GM12864 (cell line): ENCODE results near the gene IKZF2.

Source experiments
- DNase-seq: peaks from one replicate; pipeline ENCODE4 v3.0.0-alpha.2; 2011; ENCODE audit warnings: low read depth
- H3K4me3 ChIP-seq: 2 replicates; pipeline ENCODE4 v1.5.1; 2011; ENCODE audit warnings: mild to moderate bottlenecking, low read depth, low read length, control low read depth
- CTCF ChIP-seq: IDR thresholded peaks from 2 replicates; pipeline ENCODE4 v1.5.1; 2011; ENCODE audit warnings: low read depth, mild to moderate bottlenecking, moderate library complexity, low read length, control low read depth, inconsistent platforms; ENCODE audit errors: missing control alignments

The IKZF2 gene

GRCh38 chr2:213125646-213126347 is 25.6 kb downstream of the IKZF2 start:
- no peak overlapping the region for H3K4me3 ChIP-seq
- TF ChIP-seq CTCF: no peak

DNA sequence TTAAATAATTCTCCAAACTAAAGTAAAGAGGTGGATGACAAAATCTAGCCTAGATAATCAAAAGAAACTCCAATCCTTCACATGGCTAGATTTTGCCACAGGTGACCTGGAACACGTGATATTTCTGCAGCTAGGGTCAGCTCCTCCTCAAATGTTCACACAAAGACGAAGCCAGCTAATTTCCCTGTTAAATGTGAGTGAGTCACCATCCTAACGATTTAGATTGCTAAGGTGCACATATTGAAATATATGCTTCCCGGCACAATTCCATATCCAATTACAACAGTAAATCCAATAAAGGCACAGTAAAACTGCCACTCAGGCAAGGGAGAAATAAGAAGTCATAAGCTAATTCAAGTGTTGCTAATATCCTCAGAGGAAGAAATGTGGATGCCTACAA is 28.7 kb downstream of the IKZF2 start:
- DNase-seq: no peak
- no peak for TF ChIP-seq CTCF
- no peak overlapping the region for H3K4me3 ChIP-seq

More at GRCh38 chr2:213125646-213126347, 25.6 kb downstream of the IKZF2 start:
- DNase-seq: no peak

- no peak overlapping the region for H3K4me3 ChIP-seq
- DNase-seq: no peak
- no peak for TF ChIP-seq CTCF
Observed at GRCh38 chr2:213121690-213122089, 29.7 kb downstream of the IKZF2 start.

DNA sequence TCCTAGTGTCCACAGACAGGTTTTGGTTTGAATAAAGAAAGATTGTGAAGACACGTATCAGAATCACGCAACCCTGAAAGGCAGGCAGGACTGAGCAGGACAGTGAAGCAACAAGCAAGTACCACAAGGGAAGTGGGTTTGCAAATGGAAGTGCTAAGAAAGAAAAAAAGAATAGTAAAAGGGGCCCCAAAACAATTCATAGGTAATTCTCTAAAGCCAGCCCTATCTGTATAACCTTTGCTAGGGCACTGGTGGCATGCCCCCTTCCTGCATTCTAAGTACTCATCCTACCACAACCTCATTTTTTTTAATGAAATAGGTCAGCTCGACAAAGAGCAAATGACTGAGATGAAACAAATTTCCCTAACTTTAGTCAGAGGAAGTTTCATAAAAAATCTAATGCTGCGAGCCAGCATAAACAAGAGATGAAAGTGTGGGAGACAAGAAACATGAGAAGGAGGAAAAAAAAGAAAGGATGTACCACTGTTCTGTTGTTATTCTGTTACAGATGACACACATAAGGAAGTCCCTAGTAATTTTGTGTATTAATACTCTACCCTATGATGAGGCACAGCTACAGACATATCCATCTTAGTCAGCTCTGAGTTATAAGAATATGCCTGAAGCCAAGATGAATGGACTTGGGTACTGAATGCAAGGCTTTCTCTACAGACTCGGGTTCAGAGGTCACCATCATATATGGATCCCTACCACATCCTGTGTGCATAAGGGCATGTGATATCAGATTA is 32.2 kb downstream of the IKZF2 start:
- peak; percentile 55 for DNase-seq
- H3K4me3 ChIP-seq: peak overlapping the region; percentile 9; the same call in 1 of the 2 replicates
- no peak for TF ChIP-seq CTCF

- DNase-seq: no peak
Observed at GRCh38 chr2:213108308-213108707, 43.1 kb downstream of the IKZF2 start.

DNA sequence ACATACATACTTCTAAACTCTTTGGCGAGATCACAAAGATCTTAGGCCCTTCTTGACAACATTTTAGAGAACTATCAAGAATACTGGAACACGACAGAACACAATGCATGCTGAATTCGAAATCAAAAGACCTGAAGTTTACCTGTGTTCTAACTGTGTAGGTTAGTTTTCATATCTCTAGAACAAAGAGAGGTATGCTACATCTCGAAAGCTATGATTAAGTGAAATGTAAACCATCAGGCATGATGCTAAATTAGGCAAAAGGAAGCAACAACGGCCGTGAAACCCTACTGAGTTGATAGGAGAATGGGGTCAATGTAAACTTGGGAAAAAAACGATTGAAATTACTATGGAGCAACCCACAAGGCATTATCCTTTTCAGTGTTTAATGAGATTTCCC is 43.7 kb downstream of the IKZF2 start:
- H3K4me3 ChIP-seq: no peak overlapping the region
- TF ChIP-seq CTCF: no peak
- no peak for DNase-seq

More at GRCh38 chr2:213108308-213108707, 43.1 kb downstream of the IKZF2 start:
- TF ChIP-seq CTCF: no peak
- H3K4me3 ChIP-seq: no peak overlapping the region

GRCh38 chr2:213105212-213105611 is 46.2 kb downstream of the IKZF2 start:
- TF ChIP-seq CTCF: no peak
- no peak for DNase-seq
- no peak overlapping the region for H3K4me3 ChIP-seq
